Measurements from ENCODE around the gene P3H1. TPM values are rescaled to one million over a fixed set of nuclear protein-coding genes. Genes with fewer than 3 reads are reported as not detected.
"Not testable (repeated sequence)": the region's sequence is repeated elsewhere in the genome, so short reads cannot be mapped to it uniquely, and the experiment has no call there.

P3H1 gene
- polyA plus RNA-seq, 12 donors: 48.7 to 102 (median 58.2) TPM; not detected in 1

DNA sequence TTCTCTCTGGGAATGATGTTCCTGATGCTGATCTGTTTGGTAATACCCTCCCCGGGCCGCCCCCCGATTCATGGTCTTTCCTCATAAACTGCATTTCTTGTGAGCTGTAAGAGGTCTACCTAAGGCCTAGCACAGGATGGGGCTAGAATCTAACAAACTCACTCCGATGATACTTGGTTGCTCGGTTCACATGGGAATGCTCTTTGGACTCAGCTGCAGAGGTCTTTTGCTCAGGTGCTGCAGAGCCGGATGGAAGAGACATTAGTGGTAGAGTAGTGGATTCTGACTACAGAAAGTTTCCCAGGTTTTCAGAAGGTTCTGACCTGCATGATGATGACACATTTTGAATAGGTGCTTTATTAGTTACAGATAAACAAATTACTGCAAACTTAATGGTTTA lies 9.7 kb upstream of the P3H1 start:
- no peak for DNase-seq

- no peak for DNase-seq
These were observed 8.2 kb upstream of the P3H1 start for GRCh38 chr1:42774928-42775526.

- no peak for DNase-seq
These were observed 6.6 kb upstream of the P3H1 start for GRCh38 chr1:42773420-42773819.

DNA sequence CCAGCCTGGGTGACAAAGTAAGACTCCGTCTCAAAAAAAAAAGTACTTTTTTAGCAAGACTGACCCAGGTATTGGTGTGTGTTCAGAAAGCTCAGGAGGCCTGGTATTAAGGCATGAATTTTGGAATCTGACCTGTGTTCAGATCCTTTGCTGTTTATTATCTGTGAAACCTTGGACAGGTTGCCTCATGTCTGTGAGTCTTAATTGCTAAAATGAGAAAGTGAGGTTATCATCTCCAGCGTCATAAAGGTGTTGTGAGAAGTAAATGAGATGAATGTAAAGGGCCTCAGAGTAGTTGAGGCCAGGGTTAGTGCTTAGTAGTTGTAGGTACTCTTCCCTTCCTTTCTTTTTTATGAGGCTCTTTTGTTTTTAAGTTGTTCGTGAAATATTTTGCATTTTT lies 3.0 kb upstream of the P3H1 start:
- no peak for DNase-seq

- no peak for DNase-seq
These were observed 1.3 kb upstream of the P3H1 start for GRCh38 chr1:42768172-42768571.

GRCh38 chr1:42767510-42768000 lies 727 bp upstream of the P3H1 start:
- DNase-seq: peak; percentile 35

DNA sequence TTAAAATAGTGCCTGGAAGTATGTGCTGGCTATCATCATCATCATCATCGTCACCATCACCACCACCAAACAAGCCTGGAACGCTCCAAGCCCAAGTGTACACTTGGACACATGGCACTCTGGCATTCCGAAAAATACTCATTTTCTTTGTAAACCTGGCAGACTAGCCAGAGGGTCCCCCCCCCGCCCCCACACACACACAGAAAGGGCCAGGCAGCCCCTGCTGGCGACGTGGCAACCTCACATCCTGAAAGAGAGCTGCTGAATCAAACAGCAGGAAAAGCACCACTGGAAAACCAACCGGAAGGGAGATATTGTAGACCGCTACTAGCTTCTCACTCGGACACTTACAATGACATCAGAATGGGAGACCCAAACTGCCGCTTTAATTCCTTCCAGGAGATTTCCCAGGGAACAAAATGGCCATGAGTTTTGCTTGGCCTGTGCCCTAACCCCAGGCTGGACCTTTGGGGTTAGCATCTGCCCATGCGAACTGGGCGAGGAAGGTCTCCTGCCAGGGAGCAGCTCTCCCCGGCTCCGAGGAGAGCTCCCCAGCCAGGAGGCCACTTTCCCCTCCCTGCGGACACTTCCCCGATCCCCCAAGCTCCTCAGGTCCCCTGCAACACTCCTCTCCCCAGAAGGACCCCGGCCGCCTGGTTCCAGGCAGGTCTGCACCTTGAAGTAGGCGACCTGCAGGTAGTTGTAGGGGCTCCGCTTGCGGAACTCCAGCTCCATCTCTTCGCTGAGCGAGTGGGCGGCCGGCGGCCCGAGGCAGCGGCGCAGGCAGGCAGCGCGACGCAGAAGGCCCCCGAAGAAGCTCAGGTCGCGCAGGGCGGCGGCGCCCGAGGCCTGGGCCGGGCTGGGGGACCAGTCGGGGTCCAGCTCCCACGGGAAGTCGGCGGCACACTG lies 742 bp downstream of the P3H1 start:
- peak; percentile 64 for DNase-seq

GRCh38 chr1:42765269-42765668 lies 1.6 kb downstream of the P3H1 start:
- no peak for DNase-seq

DNA sequence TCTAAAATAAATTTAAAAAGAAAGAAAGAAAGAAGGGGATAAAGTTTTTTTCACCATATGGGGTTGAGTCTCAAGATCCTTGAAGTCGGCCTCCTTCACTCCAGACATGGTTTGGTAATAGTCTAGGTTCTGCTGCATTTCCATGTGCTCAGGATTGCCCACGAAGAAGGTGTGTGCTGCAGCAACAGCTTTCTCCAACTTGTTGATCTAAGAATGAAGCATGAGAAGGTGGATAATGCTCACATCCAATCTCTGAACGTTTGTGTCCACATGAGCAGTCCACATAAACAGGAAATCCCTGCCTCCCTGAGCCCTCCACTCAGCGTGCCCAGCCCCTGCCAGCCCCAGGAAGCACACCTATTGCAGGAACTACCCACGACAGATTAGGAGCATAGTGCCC lies 4.6 kb downstream of the P3H1 start:
- no peak for DNase-seq

DNA sequence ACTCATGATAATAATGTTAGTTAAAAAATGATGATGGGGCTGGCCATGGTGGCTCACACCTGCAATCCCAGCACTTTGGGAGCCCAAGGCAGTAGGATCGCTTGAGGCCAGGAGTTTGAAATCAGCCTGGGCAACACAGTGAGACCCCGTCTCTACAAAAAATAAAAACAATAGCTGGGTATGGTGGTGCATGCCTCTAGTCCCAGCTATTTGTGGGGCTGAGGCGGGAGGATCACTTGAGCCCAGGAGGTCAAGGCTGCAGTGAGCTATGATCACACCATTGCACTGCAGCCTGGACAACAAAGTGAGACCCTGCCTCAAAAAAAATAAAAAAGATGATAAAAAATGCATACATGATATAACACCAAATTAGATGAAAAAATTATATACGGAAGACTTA lies 5.3 kb downstream of the P3H1 start:
- no peak for DNase-seq

- no peak for DNase-seq
These were observed 7.7 kb downstream of the P3H1 start for GRCh38 chr1:42759114-42759513.

DNA sequence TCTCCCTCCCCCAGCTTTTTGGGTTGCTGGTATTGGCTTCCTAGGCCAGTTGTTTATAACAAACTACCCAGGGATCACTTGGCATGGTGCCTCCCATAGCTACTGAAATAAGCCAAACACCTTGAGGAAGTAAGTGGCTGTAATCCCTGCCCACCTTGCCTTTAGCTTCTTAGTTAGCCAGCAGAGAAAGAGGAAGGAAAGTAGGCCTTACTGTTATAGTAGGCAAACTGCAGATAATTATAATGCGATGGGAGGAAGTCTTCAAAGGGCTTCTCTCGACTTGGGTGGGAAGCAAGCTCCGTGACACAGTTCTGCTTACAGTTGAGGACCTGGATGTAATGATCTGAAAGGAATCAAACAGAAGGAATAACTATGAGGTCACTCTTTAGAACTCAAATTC lies 8.2 kb downstream of the P3H1 start:
- DNase-seq: no peak

DNA sequence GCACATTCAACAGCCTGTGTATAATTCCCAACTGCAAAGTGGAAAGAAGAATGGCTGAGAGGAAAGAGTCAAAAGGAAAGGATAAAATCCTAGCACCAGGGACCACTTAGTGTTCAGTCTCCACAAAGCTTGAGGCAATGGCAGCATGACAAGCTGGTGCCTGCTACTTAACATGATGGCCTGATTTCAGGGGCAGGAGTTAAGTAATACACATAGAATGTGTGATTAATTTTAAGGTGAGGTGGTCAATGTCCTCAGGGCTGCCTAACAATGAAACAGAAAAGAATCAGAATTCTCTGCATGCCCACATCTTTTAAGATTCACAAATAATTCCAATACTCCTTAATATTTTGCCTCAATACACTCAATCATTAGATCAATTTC lies 8.9 kb downstream of the P3H1 start:
- DNase-seq: no peak

DNA sequence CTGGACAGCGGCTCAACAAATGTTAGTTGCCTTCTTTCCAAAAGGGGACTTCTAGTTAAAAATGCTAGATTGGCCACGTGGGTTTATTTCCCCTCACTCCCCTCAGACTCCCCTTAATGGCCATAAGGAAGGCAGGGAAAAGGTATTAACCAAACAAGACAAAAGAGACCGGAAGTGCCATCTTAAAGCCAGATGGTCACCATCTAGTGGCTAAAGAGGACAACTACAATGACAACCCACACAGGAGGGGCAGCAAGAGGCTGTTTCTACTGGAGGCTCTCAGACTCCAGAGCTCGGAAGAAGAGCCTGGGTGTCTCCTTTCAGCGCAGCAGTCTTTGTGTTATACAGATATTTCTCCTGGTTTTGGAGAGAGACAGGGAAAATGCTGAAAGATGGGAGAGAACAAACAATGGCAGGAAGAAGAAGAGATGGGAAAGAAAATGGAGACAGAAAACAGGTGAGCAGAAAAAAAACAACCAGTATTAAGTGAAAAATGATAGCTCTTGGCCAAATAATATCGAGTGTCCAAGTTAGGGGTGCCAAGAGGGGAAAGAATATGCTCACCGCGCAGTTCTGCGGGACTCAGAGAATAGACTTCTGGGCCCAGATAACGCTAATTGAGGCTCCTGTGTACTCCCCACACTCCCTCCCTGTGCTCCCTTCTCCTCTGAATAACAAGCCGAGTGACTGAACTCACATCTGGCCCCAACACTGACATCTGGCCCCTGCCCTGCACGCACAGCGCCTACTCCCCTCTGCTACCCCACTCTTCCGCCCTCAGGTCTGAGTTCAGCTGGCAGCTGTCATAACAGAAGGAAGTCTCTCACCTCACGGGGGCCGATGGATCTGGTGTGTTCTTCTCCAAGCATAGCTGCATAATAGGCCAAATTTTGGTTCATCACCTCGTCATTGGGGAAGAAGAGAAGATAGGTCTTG lies 9.6 kb downstream of the P3H1 start:
- no peak for DNase-seq

GRCh38 chr1:42753070-42753469 lies 13.8 kb downstream of the P3H1 start:
- DNase-seq: no peak

DNA sequence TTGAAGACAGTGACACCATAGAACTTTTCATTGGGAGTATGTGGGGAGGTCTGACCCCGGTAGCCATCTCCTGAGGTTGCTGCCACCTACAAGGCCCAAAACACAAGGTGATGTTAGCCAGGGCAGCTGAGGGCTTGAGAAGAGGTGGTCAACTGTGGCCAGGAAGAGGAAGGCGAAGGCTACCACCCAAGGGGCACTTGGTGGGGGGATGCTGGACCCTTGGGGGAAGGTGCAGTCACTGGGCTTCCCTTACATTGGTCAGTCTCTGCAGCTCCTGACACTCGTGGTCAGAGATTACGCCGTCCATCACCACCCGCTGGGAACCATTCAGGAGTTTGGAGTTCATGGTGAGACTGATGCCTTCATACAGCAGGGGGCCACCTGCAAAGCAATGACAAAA lies 14.5 kb downstream of the P3H1 start:
- DNase-seq: no peak

DNA sequence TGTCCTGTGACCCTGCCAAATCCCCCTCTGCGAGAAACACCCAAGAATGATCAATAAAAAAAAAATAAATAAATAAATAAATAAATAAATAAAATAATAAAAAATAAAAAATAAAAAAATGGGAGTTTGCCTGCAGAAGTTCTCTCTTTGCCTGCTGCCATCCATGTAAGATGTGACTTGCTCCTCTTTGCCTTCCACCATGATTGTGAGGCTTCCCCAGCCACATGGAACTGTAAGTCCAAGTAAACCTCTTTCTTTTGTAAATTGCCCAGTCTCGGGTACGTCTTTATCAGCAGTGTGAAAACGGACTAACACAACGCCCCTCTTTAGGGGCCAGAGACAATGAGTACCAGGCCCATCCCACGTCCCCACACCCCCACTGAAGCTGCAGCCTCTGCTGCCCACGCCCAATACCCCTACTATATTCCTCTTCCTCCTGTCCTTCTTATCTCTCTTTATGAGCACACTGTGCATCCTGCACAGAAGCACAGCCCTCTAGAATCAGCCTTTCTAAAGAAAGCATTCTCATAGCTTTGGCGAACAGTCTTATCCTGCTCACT lies 15.2 kb downstream of the P3H1 start:
- not testable (repeated sequence) for DNase-seq

DNA sequence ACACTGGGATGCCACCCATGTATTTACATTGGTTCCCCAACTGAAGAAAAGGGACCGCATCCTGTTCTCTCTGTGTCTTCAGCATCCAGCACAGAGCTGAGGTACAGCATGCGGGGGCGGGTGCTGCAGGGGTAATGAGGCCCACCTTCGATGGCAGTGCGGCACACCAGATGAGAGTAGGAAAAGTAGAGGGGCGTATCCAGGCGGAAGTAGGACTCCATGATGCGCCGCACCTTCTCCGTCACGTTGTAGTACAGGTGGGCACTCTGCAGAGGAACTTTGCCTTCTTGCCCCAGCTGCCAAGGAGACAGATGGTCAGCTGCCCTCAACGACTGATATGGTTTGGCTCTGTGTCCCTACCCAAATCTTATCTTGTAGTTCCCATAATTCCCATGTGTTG lies 16.8 kb downstream of the P3H1 start:
- DNase-seq: no peak

- no peak for DNase-seq
These were observed 18.1 kb downstream of the P3H1 start for GRCh38 chr1:42748461-42749410.

DNA sequence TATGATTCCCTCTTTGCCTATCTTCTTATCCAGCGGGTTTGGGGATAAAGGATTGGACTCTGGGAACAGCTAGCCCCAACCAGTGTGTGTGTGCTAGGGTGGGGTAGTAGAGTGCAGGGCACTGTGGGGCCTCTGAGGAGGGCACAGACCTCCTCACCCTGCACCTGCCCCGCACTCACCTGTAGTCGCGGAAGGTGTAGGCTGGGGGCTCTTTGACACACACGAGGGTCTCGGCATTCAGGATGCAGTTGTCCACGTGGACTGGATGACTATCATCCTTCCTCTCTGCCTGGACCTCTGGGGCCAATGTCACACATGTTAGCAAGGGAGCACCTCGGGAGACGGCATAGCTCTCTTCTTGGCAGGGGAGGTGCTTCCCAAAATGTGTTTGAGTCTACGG lies 18.8 kb downstream of the P3H1 start:
- DNase-seq: no peak

- no peak for DNase-seq
These were observed 19.7 kb downstream of the P3H1 start for GRCh38 chr1:42747125-42747524.

Measured in muscle of arm (tissue), 12 donors.